Parietal lobe (tissue), 1 donor: ENCODE results near the gene HNRNPH2. TPM values are rescaled to one million over a fixed set of nuclear protein-coding genes. Genes with fewer than 3 reads are reported as not detected.

ENCODE experiments used
- total RNA-seq: library from RNA; depleted of rRNA; stranded (reverse); fragments of >200 nt; gene quantifications from one replicate; pipeline ENCODE4 v1.2.3, GENCODE V29; 2014

Gene HNRNPH2
- total RNA-seq = 68.2 TPM

GRCh38 chrX:101407748-101408531 lies at the start of gene HNRNPH2, which contains the start of gene GLA:
TSS of gene HNRNPH2 (plus strand) at chrX:101408222. CDS start at chrX:101411989, 3,767 bp downstream.
TSS of gene GLA (minus strand) at chrX:101407925. CDS start at chrX:101407903, 22 bp downstream.

GRCh38 chrX:101385795-101386541 lies 22.1 kb upstream of the HNRNPH2 start, which contains the start of gene BTK:
TSS of gene BTK (minus strand) at chrX:101386191. CDS start at chrX:101375284, 10,907 bp downstream.

GRCh38 chrX:101390664-101391525 lies 17.1 kb upstream of the HNRNPH2 start, which contains the start of gene RPL36A:
TSS of gene RPL36A (plus strand) at chrX:101391011. CDS start at chrX:101391044, 33 bp downstream.

Other genes with a start within 250 kb of the HNRNPH2 start
- 8.5 TPM for gene DRP2, start 188.4 kb upstream of the HNRNPH2 start, total RNA-seq
- gene TAF7L, start 116.9 kb upstream of the HNRNPH2 start, total RNA-seq = 0.31 TPM
- 5.9 TPM for gene TIMM8A, start 59.5 kb upstream of the HNRNPH2 start, total RNA-seq
- gene BTK, start 22.0 kb upstream of the HNRNPH2 start, total RNA-seq = 0.94 TPM
- gene RPL36A, start 17.2 kb upstream of the HNRNPH2 start, total RNA-seq = 244 TPM
- gene GLA, start 297 bp upstream of the HNRNPH2 start, total RNA-seq = 24.4 TPM
- 32.9 TPM for gene ARMCX4, start 77.2 kb downstream of the HNRNPH2 start, total RNA-seq
- gene ARMCX1, start 142.3 kb downstream of the HNRNPH2 start, total RNA-seq = 71.4 TPM
- gene ARMCX6, start 209.8 kb downstream of the HNRNPH2 start, total RNA-seq = 23.2 TPM
- 62.3 TPM for gene ARMCX3, start 214.9 kb downstream of the HNRNPH2 start, total RNA-seq